ES-I3 (cell line): Measurements from ENCODE around the gene AZIN2.

Experiments
- H3K36me3 ChIP-seq: 2 replicates; pipeline ENCODE4 v1.6.1; 2013; ENCODE audit warnings: mild to moderate bottlenecking, low read length, control low read depth, moderate library complexity; ENCODE audit not compliant: insufficient read depth
- H3K4me1 ChIP-seq: 2 replicates; pipeline ENCODE4 v1.6.1; 2013; ENCODE audit warnings: mild to moderate bottlenecking, control low read depth, low read length; ENCODE audit not compliant: insufficient read depth
- H3K9ac ChIP-seq: 2 replicates; pipeline ENCODE4 v1.6.1; 2013; ENCODE audit warnings: low read depth, mild to moderate bottlenecking, low read length, moderate library complexity
- H3K9me3 ChIP-seq: 2 replicates; pipeline ENCODE4 v1.6.1; 2013; ENCODE audit warnings: mild to moderate bottlenecking, low read length, moderate library complexity; ENCODE audit not compliant: control insufficient read depth, insufficient read depth

Gene AZIN2

GRCh38 chr1:33169290-33170055 lies 88.5 kb downstream of the AZIN2 start:
- Histone ChIP-seq H3K9ac (no peak overlapping the region), H3K9me3 (no peaks in the 10 kb centered on the region), H3K4me1 (peaks cover 22% of the 10 kb centered on the region), H3K36me3 (no peaks in the 10 kb centered on the region)
